ENCODE results near the gene MRAP. TPM values are rescaled to one million over a fixed set of nuclear protein-coding genes. Genes with fewer than 3 reads are reported as not detected.

Gene MRAP
- total and polyA plus RNA-seq, 10 of the 15 experiments (the other 5 are each of a cell fraction or from before 2014, with no cell fraction given): 0.34 to 1.2 TPM; not detected in 8

DNA sequence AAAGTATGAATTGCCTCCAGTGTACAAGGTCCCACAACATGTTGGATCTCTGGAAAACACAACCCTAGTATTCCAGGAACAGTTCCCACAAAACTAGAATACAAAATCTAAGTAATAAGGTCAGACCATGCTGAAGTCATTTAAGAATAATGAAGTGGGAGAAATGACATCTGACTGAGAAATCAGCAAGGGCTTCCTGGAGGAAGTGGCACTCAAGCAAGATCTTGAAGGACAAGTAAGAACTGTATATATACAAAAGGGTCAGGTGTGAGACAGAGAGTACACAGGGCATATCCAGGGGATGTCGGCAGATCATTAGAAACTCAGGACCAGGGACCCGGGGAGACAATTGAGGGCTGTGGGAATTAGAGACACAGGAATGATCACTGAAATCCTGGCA, 38.5 kb upstream of the MRAP start:
- TF ChIP-seq, protein P1, sequence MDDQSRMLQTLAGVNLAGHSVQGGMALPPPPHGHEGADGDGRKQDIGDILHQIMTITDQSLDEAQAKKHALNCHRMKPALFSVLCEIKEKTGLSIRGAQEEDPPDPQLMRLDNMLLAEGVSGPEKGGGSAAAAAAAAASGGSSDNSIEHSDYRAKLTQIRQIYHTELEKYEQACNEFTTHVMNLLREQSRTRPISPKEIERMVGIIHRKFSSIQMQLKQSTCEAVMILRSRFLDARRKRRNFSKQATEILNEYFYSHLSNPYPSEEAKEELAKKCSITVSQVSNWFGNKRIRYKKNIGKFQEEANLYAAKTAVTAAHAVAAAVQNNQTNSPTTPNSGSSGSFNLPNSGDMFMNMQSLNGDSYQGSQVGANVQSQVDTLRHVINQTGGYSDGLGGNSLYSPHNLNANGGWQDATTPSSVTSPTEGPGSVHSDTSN (IDR thresholded peaks at IDR 0.05; ENCODE audit: insufficient replicate concordance, low read depth, low read length): no peak
- no peak for TF ChIP-seq SMAD1 (IDR thresholded peaks at IDR 0.05; ENCODE audit: low read depth, partially characterized antibody)
- no peak for DNase-seq (ENCODE audit: low read depth, low spot score)
- intact Hi-C loops (cut with micrococcal nuclease; ENCODE audit: unreplicated experiment) (no loop called here), in situ Hi-C loops (cut with MboI) (loop anchor here (5.0 kb wide), 1 partner anchor 398 kb away; no protein-coding TSS in a partner anchor)
- ATAC-seq: no peak
- H3K4me1 ChIP-seq (ENCODE audit: control insufficient read depth, insufficient read depth, low read length): no peaks in the 10 kb centered on the region
- no peak overlapping the region for H3K27ac ChIP-seq (ENCODE audit: control insufficient read depth, insufficient read depth)
- POLR2A ChIA-PET: no interaction called here
- FAIRE-seq: no peak
- no peaks in the 10 kb centered on the region for H3K79me2 ChIP-seq (ENCODE audit: control insufficient read depth, insufficient read depth, low read length)
- H3K9me3 ChIP-seq (replicated peaks; ENCODE audit: control insufficient read depth, insufficient read depth, low read length): no peaks in the 10 kb centered on the region
- H3K9ac ChIP-seq (ENCODE audit: control insufficient read depth, insufficient read depth, low read length): no peak overlapping the region
- no TSS peak for BruUV-seq (replicated peaks)
- H4K20me1 ChIP-seq (ENCODE audit: control insufficient read depth, insufficient read depth): no peaks in the 10 kb centered on the region
- CTCF ChIA-PET: interaction anchor here (0.7 to 1.1 kb wide), 2 partner anchors 394 to 606 kb away, joined by 3 read pairs; no protein-coding TSS in a partner anchor
- no peaks in the 10 kb centered on the region for H3K36me3 ChIP-seq (ENCODE audit: control insufficient read depth in 2 of 2, insufficient read depth in 2 of 2, low read length in 1 of 2)
- SMC1A ChIA-PET (ENCODE audit: uncharacterized antibody, unreplicated experiment): interaction anchor here (1.3 kb wide), 1 partner anchor 9 kb away, joined by 4 read pairs; no protein-coding TSS in a partner anchor
- no peak overlapping the region for H2AFZ ChIP-seq (ENCODE audit: control insufficient read depth, low read depth, low read length)
- no peak overlapping the region for H3K4me2 ChIP-seq (ENCODE audit: control insufficient read depth, insufficient read depth)
- RAD21 ChIA-PET (ENCODE audit: unreplicated experiment): no interaction called here
- 73% methylated on average over 2 of the region's 2 CpGs for WGBS (ENCODE audit: insufficient coverage, insufficient replicate concordance, low lambda C conversion rate, missing lambda C conversion rate)
- no peak overlapping the region for H3K4me3 ChIP-seq
- no peaks in the 10 kb centered on the region for H3K27me3 ChIP-seq (replicated peaks in 1 of 2; ENCODE audit: control insufficient read depth in 2 of 2, insufficient read depth in 2 of 2, low read length in 1 of 2)

DNA sequence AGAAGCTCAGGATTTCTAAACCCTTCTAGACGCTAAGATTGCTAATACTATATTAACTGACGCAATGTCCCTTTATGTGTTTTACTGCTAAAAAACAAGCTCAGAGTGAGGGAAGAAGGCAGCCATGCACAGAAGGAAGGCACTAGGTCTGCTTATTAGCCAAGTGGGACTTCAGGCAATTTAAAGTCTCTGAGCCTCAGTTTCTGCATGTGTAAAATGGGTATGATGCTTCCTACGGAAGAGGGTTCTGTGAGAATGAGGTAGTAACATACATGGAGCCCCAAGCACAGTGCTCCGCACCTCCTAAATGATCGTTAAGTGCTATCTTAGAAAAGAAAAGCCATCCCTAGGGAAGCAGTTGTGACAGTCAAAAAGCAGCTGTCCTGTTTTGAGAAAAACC, 36.7 kb upstream of the MRAP start:
- ATAC-seq (no peak), FAIRE-seq (no peak), DNase-seq (ENCODE audit: low read depth, low spot score) (no peak)
- POLR2A ChIA-PET: no interaction called here
- Histone ChIP-seq H4K20me1 (ENCODE audit: control insufficient read depth, insufficient read depth) (no peaks in the 10 kb centered on the region), H3K79me2 (ENCODE audit: control insufficient read depth, insufficient read depth, low read length) (no peaks in the 10 kb centered on the region), H3K9me3 (replicated peaks; ENCODE audit: control insufficient read depth, insufficient read depth, low read length) (no peaks in the 10 kb centered on the region), H3K4me2 (ENCODE audit: control insufficient read depth, insufficient read depth) (no peak overlapping the region), H3K9ac (ENCODE audit: control insufficient read depth, insufficient read depth, low read length) (no peak overlapping the region), H3K4me1 (ENCODE audit: control insufficient read depth, insufficient read depth, low read length) (no peaks in the 10 kb centered on the region), H3K27ac (ENCODE audit: control insufficient read depth, insufficient read depth) (no peak overlapping the region), H3K4me3 (no peak overlapping the region), H3K27me3 (replicated peaks in 1 of 2; ENCODE audit: control insufficient read depth in 2 of 2, insufficient read depth in 2 of 2, low read length in 1 of 2) (no peaks in the 10 kb centered on the region), H3K36me3 (ENCODE audit: control insufficient read depth in 2 of 2, insufficient read depth in 2 of 2, low read length in 1 of 2) (peaks cover 0 to 1% of the 10 kb centered on the region in 2 experiments; a peak in 2 of 4 replicates), H2AFZ (ENCODE audit: control insufficient read depth, low read depth, low read length) (no peak overlapping the region)
- in situ Hi-C loops (cut with MboI) (loop anchor here (5.0 kb wide), 1 partner anchor 400 kb away; no protein-coding TSS in a partner anchor), intact Hi-C loops (cut with micrococcal nuclease; ENCODE audit: unreplicated experiment) (no loop called here)
- RAD21 ChIA-PET (ENCODE audit: unreplicated experiment): no interaction called here
- no TSS peak for BruUV-seq (replicated peaks)
- CTCF ChIA-PET: interaction anchor here (1.5 to 1.7 kb wide), 2 partner anchors 398 to 476 kb away, joined by 3 to 5 read pairs; no protein-coding TSS in a partner anchor
- TF ChIP-seq MXI1 (IDR thresholded peaks at IDR 0.05; ENCODE audit: low read depth, low read length) (no peak), PKNOX1 (IDR thresholded peaks at IDR 0.05) (no peak), MLLT1 (IDR thresholded peaks at IDR 0.05) (no peak), NRF1 (conservative IDR thresholded peaks at IDR 0.05; ENCODE audit: low read depth, low read length) (no peak), ZNF217 (IDR thresholded peaks at IDR 0.05) (no peak), SMARCA5 (IDR thresholded peaks at IDR 0.05) (no peak), HSF1 (IDR thresholded peaks at IDR 0.05; ENCODE audit: low read depth, low read length) (no peak), POU2F2 (IDR thresholded peaks at IDR 0.05; ENCODE audit: borderline replicate concordance, low read depth, low read length) (no peak)
- SMC1A ChIA-PET (ENCODE audit: uncharacterized antibody, unreplicated experiment): no interaction called here
- WGBS (ENCODE audit: insufficient coverage, insufficient replicate concordance, low lambda C conversion rate, missing lambda C conversion rate): 84% methylated on average over 4 of the region's 5 CpGs
